H1 (cell line): ENCODE data around the gene CSTF3. TPM values are rescaled to one million over a fixed set of nuclear protein-coding genes. Genes with fewer than 3 reads are reported as not detected.
A peak's percentile ranks its signal among the peaks of the same experiment; 100 is the strongest.

Experiments used
- CTCF ChIA-PET: fragments of 300-600 bp; sonication (Branson Sonifier 250); formaldehyde crosslinking; loops from one replicate; lab custom pipeline; 2021; ENCODE audit not compliant: partially characterized antibody; lab: Charles Lee
- POLR2A ChIA-PET: fragments of 300-600 bp; sonication (Branson Sonifier 250); formaldehyde crosslinking; loops from one replicate; lab custom pipeline; 2021; ENCODE audit warnings: inconsistent platforms; ENCODE audit not compliant: partially characterized antibody; lab: Charles Lee
- DNase-seq, 2 experiments: peaks; one replicate each; pipeline versions ENCODE4 v3.0.0 to v3.0.0-alpha.2; 2010 to 2022; ENCODE audit warnings: low spot score in 2 of 2, low read depth in 1 of 2, mixed read lengths in 1 of 2
- FAIRE-seq: peaks from 2 replicates; lab custom pipeline; 2011; peaks lifted over from hg19 to GRCh38; lab: Jason Lieb, UNC
- H2AFZ ChIP-seq: 2 replicates; pipeline ENCODE4 v1.8.1; 2012; ENCODE audit warnings: low read length, inconsistent platforms
- H2AK5ac ChIP-seq: 2 replicates; pipeline ENCODE4 v1.6.1; 2013; ENCODE audit warnings: low read depth, low read length
- H2BK120ac ChIP-seq: replicated peaks from 2 replicates; pipeline ENCODE3; 2013; ENCODE audit warnings: low read depth, low read length, inconsistent platforms
- H2BK12ac ChIP-seq: 2 replicates; pipeline ENCODE4 v1.6.1; 2013; ENCODE audit warnings: low read depth, low read length
- H2BK15ac ChIP-seq: 2 replicates; pipeline ENCODE4 v1.6.1; 2013; ENCODE audit warnings: low read length
- H2BK20ac ChIP-seq: 2 replicates; pipeline ENCODE4 v1.6.1; 2013; ENCODE audit warnings: low read length
- H2BK5ac ChIP-seq: 2 replicates; pipeline ENCODE4 v1.6.1; 2013; ENCODE audit warnings: low read depth, low read length
- H3K14ac ChIP-seq: 2 replicates; pipeline ENCODE4 v1.6.1; 2013; ENCODE audit warnings: inconsistent platforms; ENCODE audit not compliant: insufficient read length
- H3K18ac ChIP-seq: 2 replicates; pipeline ENCODE4 v1.6.1; 2013; ENCODE audit warnings: low read length; ENCODE audit errors: extremely low read depth
- H3K23ac ChIP-seq: 2 replicates; pipeline ENCODE4 v1.6.1; 2013; ENCODE audit warnings: inconsistent platforms; ENCODE audit not compliant: insufficient read length
- H3K23me2 ChIP-seq: 2 replicates; pipeline ENCODE4 v1.6.1; 2013; ENCODE audit warnings: low read depth, low read length
- H3K27ac ChIP-seq: 2 replicates; pipeline ENCODE4 v1.6.1; 2011; ENCODE audit warnings: low read depth, low read length, inconsistent platforms
- H3K27me3 ChIP-seq, 4 experiments: replicated peaks in 1 of 4; 1 replicate in 1 of 4; 2 replicates in 3 of 4; pipeline versions ENCODE4 v1.6.1 to v1.8.1; 2011 to 2013; ENCODE audit warnings: low read length in 3 of 4, mild to moderate bottlenecking in 3 of 4, inconsistent platforms in 2 of 4, mixed read lengths in 2 of 4, moderate library complexity in 1 of 4; ENCODE audit not compliant: control insufficient read depth in 3 of 4, insufficient read depth in 3 of 4; ENCODE audit errors: extremely low read depth in 1 of 4
- H3K36me3 ChIP-seq, 4 experiments: 2 replicates each; pipeline versions ENCODE4 v1.6.1 to v1.8.1; 2011 to 2013; ENCODE audit warnings: mild to moderate bottlenecking in 4 of 4, low read length in 3 of 4, moderate library complexity in 2 of 4, control low read depth in 1 of 4, inconsistent platforms in 1 of 4; ENCODE audit not compliant: insufficient read depth in 4 of 4, control insufficient read depth in 2 of 4
- H3K4ac ChIP-seq: replicated peaks from 2 replicates; pipeline ENCODE3; 2013; ENCODE audit warnings: low read length, low read depth, mixed read lengths, inconsistent platforms; ENCODE audit not compliant: insufficient read length
- H3K4me1 ChIP-seq, 4 experiments: replicated peaks in 1 of 4; 1 replicate in 1 of 4; 2 replicates in 3 of 4; pipeline versions ENCODE4 v1.6.1 to v1.8.1; 2011 to 2013; ENCODE audit warnings: low read length in 3 of 4, inconsistent platforms in 2 of 4, mixed read lengths in 1 of 4; ENCODE audit not compliant: insufficient read depth in 4 of 4, control insufficient read depth in 3 of 4
- H3K4me2 ChIP-seq, 2 experiments: 2 replicates each; pipeline versions ENCODE4 v1.6.1 to v1.8.1; 2011 to 2013; ENCODE audit warnings: low read depth in 2 of 2, low read length in 2 of 2, control low read depth in 1 of 2, inconsistent platforms in 1 of 2, mild to moderate bottlenecking in 1 of 2; ENCODE audit not compliant: insufficient read depth in 1 of 2
- H3K4me3 ChIP-seq, 4 experiments: fragments of 200-600, 300-600 bp in 1 of 4; sonication (generic), shearing (Covaris generic), sonication (Bioruptor Twin) in 1 of 4; 2 replicates each; pipeline versions ENCODE4 v1.5.1 to v1.8.1; 2011 to 2016; ENCODE audit warnings: low read length in 4 of 4, low read depth in 3 of 4, control low read depth in 2 of 4, inconsistent platforms in 2 of 4, mild to moderate bottlenecking in 2 of 4, mixed read lengths in 1 of 4, moderate library complexity in 1 of 4; ENCODE audit not compliant: insufficient read depth in 2 of 4; ENCODE audit errors: extremely low read depth in 1 of 4
- H3K56ac ChIP-seq: replicated peaks from 2 replicates; pipeline ENCODE3; 2013; ENCODE audit warnings: low read depth, mild to moderate bottlenecking, mixed read lengths, low read length, inconsistent platforms; ENCODE audit not compliant: insufficient read length
- H3K79me1 ChIP-seq: 2 replicates; pipeline ENCODE4 v1.6.1; 2013; ENCODE audit warnings: low read depth, low read length, control low read depth
- H3K79me2 ChIP-seq, 2 experiments: 2 replicates each; pipeline versions ENCODE4 v1.6.1 to v1.8.1; 2012 to 2013; ENCODE audit warnings: low read length in 2 of 2, mild to moderate bottlenecking in 2 of 2, inconsistent platforms in 1 of 2; ENCODE audit not compliant: insufficient read depth in 2 of 2, control insufficient read depth in 1 of 2
- H3K9ac ChIP-seq, 4 experiments: replicated peaks in 1 of 4; 1 replicate in 1 of 4; 2 replicates in 3 of 4; pipeline versions ENCODE4 v1.6.1 to v1.8.1; 2011 to 2013; ENCODE audit warnings: low read depth in 3 of 4, low read length in 3 of 4, control low read depth in 2 of 4, mild to moderate bottlenecking in 2 of 4, moderate library complexity in 2 of 4, inconsistent platforms in 1 of 4; ENCODE audit errors: extremely low read depth in 1 of 4
- H3K9me3 ChIP-seq, 2 experiments: 2 replicates each; pipeline versions ENCODE4 v1.6.1 to v1.8.1; 2012 to 2013; ENCODE audit warnings: mild to moderate bottlenecking in 2 of 2, moderate library complexity in 2 of 2, control low read depth in 1 of 2, inconsistent platforms in 1 of 2, low read depth in 1 of 2, low read length in 1 of 2, mixed read lengths in 1 of 2; ENCODE audit not compliant: insufficient read depth in 2 of 2
- H4K20me1 ChIP-seq, 2 experiments: replicated peaks in 1 of 2; 2 replicates each; pipeline versions ENCODE3 to v1.8.1; 2011 to 2013; ENCODE audit warnings: inconsistent platforms in 2 of 2, low read length in 2 of 2, mild to moderate bottlenecking in 1 of 2; ENCODE audit not compliant: insufficient read depth in 2 of 2, control insufficient read depth in 1 of 2
- H4K5ac ChIP-seq: 2 replicates; pipeline ENCODE4 v1.6.1; 2013; ENCODE audit warnings: low read length, low read depth, mixed read lengths, inconsistent platforms; ENCODE audit not compliant: insufficient read length
- H4K8ac ChIP-seq: 2 replicates; pipeline ENCODE4 v1.8.0; 2013; ENCODE audit warnings: mild to moderate bottlenecking, moderate library complexity, low read length, inconsistent platforms; ENCODE audit not compliant: insufficient read depth; ENCODE audit errors: extremely low read depth
- H4K91ac ChIP-seq: replicated peaks from 2 replicates; pipeline ENCODE3; 2013; ENCODE audit warnings: low read length, mixed read lengths, inconsistent platforms; ENCODE audit not compliant: insufficient read length
- ATF2 ChIP-seq: IDR thresholded peaks from 2 replicates; pipeline ENCODE4 v1.6.1; 2012; ENCODE audit warnings: low read length, inconsistent platforms
- NRF1 ChIP-seq: IDR thresholded peaks from 2 replicates; pipeline ENCODE4 v1.6.1; 2011; ENCODE audit warnings: mild to moderate bottlenecking, low read depth, low read length, improper control_type of control experiment
- RBBP5 ChIP-seq: IDR thresholded peaks from 2 replicates; pipeline ENCODE4 v1.7.1; 2012; ENCODE audit warnings: low read depth, mild to moderate bottlenecking, inconsistent platforms, low read length, moderate library complexity, borderline replicate concordance
- RXRA ChIP-seq: IDR thresholded peaks from 2 replicates; pipeline ENCODE4 v1.6.1; 2011; ENCODE audit warnings: low read depth, mild to moderate bottlenecking, low read length, moderate library complexity; ENCODE audit not compliant: insufficient read depth
- SIX5 ChIP-seq: IDR thresholded peaks from 2 replicates; pipeline ENCODE4 v1.6.1; 2011; ENCODE audit warnings: mild to moderate bottlenecking, low read depth, low read length
- TEAD4 ChIP-seq: IDR thresholded peaks from 2 replicates; pipeline ENCODE4 v1.6.1; 2012; ENCODE audit warnings: low read depth, low read length, inconsistent platforms, mixed read lengths
- WGBS, 2 experiments: shearing (Covaris generic) in 1 of 2; methylation state at CpG; one replicate each; pipeline versions ENCODE4 v1.1.6 to v1.1.7; 2013 to 2015; ENCODE audit warnings: low lambda C conversion rate in 2 of 2, mixed read lengths in 2 of 2, inconsistent platforms in 1 of 2, low coverage in 1 of 2, missing lambda C conversion rate in 1 of 2; ENCODE audit not compliant: insufficient replicate concordance in 2 of 2, insufficient coverage in 1 of 2, insufficient read length in 1 of 2; ENCODE audit errors: extremely low coverage in 1 of 2, missing lambda C conversion rate in 1 of 2; 5-methylcytosine and 5-hydroxymethylcytosine counted together
- polyA plus RNA-seq, 7 experiments: library from polyadenylated mRNA; depleted of rRNA in 3 of 7; stranded (reverse) in 5 of 7; unstranded in 2 of 7; fragments of >200 nt in 5 of 7; fragments of 200-250 nt in 2 of 7; gene quantifications; 1 replicate in 5 of 7; 2 replicates in 1 of 7; 4 replicates in 1 of 7; pipeline versions ENCODE4 v1.2.1 to v1.2.3, GENCODE V29; 2011 to 2013; ENCODE audit warnings: missing spikeins in 2 of 7, mixed read lengths in 2 of 7
- total RNA-seq: library from RNA; stranded (reverse); fragmentation: NEBNext Ultra II Directional; extraction: Animal tissue kit (Norgen Biotek cat#: 25700); gene quantifications from 2 replicates; pipeline ENCODE4 v1.2.1, GENCODE V29; 2021

CSTF3 gene
- total and polyA plus RNA-seq, 2 of the 8 experiments (the other 6 are each of a cell fraction or from before 2014, with no cell fraction given) = 22.3 to 54.7 TPM

GRCh38 chr11:33068611-33069340, 92.5 kb downstream of the CSTF3 start:
- Histone ChIP-seq H3K9me3 (no peaks in the 10 kb centered on the region), H3K27ac (peak overlapping the region; percentile 35; the same call in 1 of the 2 replicates), H4K91ac (peak overlapping the region; percentile 48), H2BK15ac (no peak overlapping the region; the same call in 1 of the 2 replicates), H3K14ac (no peak overlapping the region), H2AFZ (no peak overlapping the region), H4K5ac (peak overlapping the region; percentile 7), H3K4ac (no peak overlapping the region), H4K20me1 (peaks cover 0 to 4% of the 10 kb centered on the region in 2 experiments), H2BK5ac (peak overlapping the region; percentile 82), H3K9ac (no peak overlapping the region), H3K4me3 (no peak overlapping the region), H2BK20ac (no peak overlapping the region), H3K36me3 (peaks cover 2 to 19% (median 14%) of the 10 kb centered on the region in 4 experiments; a peak in 7 of 8 replicates), H3K27me3 (no peaks in the 10 kb centered on the region), H2BK120ac (no peak overlapping the region), H3K4me2 (no peak overlapping the region), H3K18ac (no peak overlapping the region), H2BK12ac (peak overlapping the region; percentile 55; the same call in 1 of the 2 replicates), H2AK5ac (no peak overlapping the region), H3K23me2 (no peaks in the 10 kb centered on the region), H3K79me1 (no peaks in the 10 kb centered on the region), H3K79me2 (no peaks in the 10 kb centered on the region), H4K8ac (no peak overlapping the region), H3K56ac (no peak overlapping the region), H3K4me1 (peaks cover 0 to 3% (median 0%) of the 10 kb centered on the region in 4 experiments; a peak in 1 of 7 replicates), H3K23ac (no peak overlapping the region)
- CTCF ChIA-PET = interaction anchor here (0.8 to 1.5 kb wide), 6 partner anchors 8 to 260 kb away, joined by 3 to 4 read pairs (median 3); partner anchors contain the start of gene TCP11L1
- WGBS, 2 experiments = 85% methylated on average over 17 of the region's 17 CpGs; no CpG with 5 or more reads in 1 of the 2 experiments
- POLR2A ChIA-PET = interaction anchor here (2.0 kb wide), 1 partner anchor 29 kb away, joined by 6 read pairs; the partner anchor contains the start of gene TCP11L1
- TF ChIP-seq SIX5 = no peak
- no peak for TF ChIP-seq NRF1
- no peak for TF ChIP-seq RXRA
- no peak for TF ChIP-seq TEAD4
- TF ChIP-seq ATF2 = no peak
- no peak for TF ChIP-seq RBBP5
- DNase-seq (no peak), FAIRE-seq (no peak)
